GM18498 (cell line): Measurements from ENCODE around the gene C13orf46.
A peak's percentile ranks its signal among the peaks of the same experiment; 100 is the strongest.

Experiments used
- ATAC-seq: cut with Tn5 transposase; IDR thresholded peaks from one replicate; pipeline ENCODE4 v1.9.1; 2021; ENCODE audit warnings: mild to moderate bottlenecking, moderate library complexity; ENCODE audit not compliant: unreplicated experiment

C13orf46 gene

DNA sequence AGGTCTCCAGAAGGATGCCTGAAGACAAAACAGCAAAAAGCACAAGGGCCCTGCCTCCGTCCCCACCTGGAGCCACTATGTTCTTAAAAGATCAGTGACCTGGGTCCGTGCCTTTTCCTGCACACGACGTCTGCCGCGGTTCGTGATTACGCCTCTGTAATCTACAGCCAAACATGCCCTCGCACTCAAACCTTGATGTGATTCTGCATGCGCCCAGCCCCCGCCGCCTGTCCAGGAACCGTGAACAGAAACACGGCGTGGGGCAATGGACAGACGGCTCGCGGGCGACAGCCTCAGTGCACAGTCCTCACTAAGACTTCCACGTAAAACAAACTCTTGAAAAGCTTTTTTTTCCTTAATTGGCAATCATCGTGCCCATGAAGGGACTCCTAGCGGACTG lies 15.5 kb downstream of the C13orf46 start:
- ATAC-seq: no peak

DNA sequence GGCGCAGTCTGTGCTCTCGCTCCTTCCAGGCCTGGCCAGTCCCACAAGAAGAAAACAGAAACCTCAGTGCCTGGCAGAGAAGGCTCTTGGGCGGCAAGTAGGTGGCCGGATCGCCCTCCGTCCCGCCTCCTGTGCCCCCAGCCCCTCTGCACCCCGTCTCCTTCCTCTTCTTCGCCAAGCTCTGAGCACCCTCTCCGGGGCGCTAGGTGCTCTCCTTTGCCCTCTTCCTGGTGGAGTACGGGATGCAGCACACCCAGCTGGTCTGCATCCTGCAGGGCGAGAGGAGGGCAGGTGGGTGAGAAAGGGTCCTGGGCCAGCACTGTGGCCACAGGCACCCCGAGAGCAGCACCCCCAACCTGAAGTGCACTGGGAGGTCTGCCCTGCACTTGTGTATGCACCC lies 17.3 kb downstream of the C13orf46 start:
- no peak for ATAC-seq

DNA sequence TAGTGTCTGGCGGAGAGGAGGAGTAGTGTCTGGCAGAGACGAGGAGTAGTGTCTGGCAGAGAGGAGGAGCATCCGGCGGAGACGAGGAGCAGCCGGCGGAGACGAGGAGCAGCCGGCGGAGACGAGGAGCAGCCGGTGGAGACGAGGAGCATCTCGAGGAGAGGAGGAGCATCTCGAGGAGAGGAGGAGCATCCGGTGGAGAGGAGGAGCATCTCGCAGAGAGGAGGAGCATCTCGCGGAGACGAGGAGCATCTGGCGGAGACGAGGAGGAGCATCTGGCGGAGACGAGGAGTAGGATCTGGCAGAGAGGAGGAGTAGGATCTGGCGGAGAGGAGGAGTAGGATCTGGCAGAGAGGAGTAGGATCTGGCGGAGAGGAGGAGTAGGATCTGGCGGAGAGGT lies 18.2 kb downstream of the C13orf46 start:
- ATAC-seq: no peak

DNA sequence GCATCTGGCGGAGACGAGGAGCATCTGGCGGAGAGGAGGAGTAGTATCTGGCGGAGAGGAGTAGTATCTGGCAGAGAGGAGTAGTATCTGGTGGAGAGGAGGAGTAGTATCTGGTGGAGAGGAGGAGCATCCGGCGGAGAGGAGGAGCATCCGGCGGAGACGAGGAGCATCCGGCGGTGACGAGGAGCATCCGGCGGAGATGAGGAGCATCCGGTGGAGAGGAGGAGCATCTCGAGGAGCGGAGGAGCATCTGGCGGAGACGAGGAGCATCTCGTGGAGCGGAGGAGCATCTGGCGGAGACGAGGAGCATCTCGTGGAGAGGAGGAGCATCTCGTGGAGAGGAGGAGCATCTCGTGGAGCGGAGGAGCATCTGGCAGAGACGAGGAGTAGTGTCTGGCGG lies 18.6 kb downstream of the C13orf46 start:
- no peak for ATAC-seq

DNA sequence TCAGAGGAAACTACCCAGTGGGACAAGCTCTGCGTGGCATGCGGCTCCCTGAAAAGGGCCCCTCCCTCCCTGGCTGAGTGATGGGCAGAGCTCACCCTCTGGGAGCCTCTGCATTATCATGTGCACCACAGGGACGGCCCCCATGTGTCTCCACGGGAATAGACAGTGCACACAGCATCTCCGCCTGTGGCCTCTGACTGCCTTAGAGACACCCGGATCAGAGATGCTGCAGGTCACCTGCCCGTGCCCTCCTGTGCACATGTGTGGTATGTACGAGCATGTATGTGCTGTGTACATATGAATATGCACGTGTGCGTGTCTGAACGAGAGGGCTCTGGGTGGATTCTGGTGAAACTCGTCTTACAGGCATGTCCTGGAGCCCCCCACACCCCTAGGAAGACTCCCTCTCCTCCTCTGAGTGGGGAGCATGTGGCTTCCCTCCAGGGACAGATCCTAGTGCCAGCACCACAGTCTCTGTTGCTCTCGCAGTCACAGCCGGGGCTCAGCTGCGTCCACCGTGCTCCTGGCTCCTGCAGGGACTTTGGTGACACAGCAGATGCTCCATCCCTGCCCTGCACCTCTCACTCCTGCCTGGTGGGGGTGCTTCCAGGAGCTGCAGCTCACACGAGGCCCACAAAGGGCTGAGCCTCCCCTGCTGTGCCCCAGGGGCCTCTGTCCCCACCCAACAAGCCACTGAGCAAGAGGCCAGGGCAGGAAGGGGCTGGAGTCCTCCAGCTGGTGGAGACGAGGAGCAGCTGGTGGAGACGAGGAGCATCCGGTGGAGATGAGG lies 19.6 kb downstream of the C13orf46 start:
- ATAC-seq: no peak

DNA sequence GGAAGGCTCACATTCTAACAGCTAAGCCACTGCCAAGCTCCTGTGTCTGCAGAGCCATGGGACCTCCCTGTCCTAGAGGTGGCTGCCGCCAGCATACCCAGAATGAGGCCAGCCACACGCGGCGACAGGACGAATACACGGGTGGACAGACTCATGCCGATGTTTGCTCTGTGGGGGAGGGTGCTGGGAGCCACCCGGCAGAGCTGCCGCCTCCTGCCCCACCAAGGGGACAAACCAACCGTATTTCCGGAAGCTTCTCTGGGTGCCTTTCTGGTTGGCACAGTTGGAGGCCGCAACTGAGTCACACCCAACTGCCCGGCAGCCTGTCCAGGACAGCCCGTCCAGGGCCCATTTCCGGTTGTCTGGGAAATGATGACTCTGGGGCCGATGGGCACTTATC lies 20.3 kb downstream of the C13orf46 start:
- ATAC-seq: no peak

DNA sequence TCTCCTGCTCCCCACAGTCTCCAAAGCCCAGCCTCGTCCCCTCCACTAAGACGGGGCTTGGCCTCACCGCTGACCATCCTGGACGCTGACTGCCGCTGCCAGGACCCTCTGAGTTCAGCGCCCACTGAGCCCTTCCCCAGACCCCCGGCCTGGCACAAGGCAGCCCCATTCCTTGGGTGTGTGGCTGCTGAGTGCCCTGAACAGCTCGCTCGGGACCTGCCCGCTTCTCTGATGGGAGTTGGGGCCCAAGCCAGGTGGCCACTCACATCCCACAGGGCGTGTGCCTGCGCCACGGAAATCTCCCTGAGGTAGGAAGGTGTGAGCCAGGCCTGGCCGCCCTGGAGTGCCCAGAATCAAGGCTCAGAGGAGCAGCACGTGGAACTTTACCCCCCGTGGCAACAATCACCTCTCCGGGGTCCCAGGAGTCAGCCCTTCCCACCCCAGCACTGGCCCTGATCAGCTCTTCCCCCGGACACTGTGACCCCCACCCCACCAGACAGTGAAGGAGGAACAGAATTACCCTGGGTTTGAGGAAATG lies 20.8 kb downstream of the C13orf46 start:
- no peak for ATAC-seq

DNA sequence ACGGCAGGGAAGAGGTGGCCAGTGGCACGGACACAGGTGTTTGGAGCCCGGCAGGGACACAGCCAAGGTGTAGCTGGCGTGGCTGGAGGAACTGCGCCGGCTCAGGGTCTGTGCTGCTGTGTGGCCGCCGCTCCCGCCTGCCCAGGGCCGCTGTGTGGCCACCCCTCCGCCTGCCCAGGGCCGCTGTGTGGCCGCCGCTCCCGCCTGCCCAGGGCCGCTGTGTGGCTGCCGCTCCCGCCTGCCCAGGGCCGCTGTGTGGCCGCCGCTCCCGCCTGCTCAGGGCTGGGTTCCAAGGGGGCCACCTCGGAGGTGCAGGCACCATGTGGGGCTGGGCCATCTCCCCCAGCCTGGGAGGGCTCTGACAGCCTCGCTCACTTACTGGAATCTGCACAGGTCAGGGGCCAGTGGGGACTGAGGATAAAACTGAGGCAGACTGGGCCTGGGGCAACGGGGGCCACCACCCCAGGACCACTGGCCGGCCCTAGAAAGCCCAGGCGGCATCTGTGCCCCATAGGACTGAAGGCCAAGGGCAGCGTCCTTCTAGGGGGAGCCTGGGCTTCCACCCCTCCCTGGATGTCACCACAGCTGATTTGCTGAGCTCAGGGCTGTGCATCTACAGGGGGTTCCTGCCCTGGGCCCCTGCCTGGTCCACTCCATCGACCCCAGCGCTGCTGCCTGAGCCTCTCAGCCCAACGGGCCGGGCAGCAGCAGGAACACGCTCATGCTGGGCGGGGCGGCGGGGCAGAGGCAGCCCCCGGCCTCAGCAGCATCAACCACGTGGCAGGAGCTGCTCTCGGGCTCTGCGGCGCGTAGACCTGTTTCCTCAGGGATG lies 21.5 kb downstream of the C13orf46 start:
- ATAC-seq: no peak

DNA sequence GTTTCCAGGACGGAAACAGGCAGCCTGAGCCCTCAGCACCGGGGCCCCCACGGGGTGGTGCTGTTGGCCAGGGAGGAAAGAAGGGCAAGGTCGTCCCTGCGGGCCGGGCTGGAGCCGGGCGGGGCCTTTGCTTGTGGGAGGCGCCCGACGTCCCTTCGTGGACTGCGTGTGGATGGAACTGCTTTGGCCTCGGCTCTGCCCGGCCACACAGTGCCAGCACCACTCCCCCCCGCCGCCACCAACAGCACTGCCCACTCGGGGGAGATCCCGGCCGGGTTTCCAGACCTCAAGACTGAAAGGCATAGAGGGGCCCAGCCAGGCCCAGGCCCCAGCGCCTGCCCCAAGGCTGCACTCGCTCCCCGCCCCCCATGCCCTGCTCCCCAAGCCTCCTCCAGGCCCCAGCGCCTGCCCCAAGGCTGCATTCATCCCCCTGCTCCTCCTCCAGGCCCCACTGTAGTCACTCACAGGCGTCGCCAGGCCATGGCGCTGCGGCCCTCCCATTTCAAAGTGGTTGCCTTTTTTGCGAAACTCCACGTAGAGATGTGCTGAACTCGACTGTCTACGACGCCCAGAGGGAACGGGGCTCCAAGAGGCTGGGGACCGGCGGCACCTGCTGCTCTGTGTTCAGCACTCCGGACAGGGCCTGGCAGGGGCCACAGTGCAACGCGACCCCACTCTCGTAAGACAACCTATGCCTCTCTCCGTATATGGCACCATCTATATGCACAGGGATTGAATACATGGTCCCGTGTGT lies 22.5 kb downstream of the C13orf46 start:
- ATAC-seq: peak; percentile 87

DNA sequence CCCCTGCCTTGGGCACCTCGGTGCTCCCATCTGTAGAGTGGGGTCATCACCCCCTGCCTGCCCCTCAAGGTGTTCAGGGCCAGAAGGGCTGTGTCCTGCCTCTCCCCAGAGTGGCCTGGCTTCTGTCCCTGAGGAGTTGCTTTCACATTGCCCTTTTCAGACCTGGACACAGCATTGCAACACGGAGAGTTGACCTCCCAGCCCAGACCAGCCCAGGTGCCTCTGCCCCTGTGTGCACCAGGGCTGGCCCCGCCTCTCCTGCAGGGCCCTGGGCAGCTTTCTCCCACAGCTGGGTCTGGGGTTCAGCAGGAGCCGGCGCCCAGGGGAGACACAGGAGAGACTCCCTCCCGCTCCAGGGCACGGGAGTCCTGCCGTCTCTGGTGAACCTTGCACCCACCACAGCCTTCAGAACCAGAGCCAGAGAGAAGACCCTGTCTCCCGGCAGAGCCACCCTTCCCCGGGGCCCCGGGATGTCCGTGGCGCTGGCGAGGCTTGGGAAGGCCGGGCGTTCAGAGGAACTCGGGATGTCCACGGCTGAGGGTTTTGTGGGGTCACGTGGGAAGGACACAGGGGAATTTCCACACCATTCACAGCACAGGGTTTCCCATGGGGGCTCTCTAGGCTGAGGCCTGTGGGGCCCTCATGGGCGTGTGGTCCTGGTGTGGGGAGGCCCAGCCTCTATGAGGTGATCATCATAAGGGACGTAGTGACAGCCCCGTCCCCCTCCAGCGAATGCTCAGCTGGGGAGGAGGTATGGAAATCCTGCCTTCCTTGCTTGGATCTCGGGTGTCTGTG lies 23.2 kb downstream of the C13orf46 start:
- ATAC-seq: peak; percentile 36

DNA sequence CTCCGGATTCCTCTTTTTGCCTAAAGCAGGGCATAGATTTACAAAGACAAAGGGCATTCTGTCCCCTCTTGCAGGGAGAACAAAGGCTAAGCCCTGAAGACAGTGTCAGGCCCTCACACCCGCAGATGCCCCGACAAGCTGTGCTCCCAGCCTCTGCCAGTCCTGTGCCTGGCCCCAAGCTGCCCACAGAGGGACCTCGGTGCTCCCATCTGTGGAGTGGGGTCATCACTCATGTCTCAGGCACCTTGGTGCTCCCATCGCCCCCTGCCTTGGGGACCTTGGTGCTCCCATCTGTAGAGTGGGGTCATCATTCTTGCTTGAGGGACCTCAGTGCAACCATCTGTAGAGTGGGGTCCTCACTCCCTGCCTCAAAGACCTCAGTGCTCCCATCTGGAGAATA lies 24.3 kb downstream of the C13orf46 start:
- ATAC-seq: no peak

DNA sequence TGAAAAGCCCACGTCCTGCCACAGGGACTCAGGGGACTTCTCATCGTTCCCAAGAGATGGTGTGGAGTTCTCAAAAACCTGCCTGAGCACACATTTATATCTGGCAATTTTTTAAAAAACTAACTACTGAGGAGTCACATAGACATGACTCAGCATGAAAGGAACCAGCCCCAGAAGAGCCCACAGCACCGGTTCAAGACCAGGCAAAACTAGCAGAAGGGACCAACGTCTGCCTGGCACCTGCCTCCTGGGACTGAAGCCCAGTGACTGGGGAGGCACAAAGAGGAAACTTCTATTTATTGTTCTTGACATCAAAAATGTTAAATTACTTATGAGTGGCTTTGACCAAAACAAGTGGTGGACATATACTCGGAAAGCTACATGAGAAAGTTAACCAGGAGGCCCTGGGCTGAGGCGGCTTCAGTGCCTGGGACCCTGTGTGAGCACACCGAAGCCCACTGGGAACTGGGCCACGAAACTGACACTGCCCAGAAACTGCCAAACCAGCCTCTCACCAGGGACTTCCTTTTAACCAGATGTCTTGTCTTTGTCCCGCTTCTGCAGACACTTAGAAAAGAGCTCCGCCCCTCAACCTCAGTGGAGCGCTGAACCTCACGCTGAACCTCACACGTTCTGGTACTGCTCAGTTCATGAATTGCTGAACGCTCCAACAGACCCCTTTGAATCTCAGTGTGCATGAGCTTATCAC lies 25.7 kb downstream of the C13orf46 start:
- no peak for ATAC-seq

DNA sequence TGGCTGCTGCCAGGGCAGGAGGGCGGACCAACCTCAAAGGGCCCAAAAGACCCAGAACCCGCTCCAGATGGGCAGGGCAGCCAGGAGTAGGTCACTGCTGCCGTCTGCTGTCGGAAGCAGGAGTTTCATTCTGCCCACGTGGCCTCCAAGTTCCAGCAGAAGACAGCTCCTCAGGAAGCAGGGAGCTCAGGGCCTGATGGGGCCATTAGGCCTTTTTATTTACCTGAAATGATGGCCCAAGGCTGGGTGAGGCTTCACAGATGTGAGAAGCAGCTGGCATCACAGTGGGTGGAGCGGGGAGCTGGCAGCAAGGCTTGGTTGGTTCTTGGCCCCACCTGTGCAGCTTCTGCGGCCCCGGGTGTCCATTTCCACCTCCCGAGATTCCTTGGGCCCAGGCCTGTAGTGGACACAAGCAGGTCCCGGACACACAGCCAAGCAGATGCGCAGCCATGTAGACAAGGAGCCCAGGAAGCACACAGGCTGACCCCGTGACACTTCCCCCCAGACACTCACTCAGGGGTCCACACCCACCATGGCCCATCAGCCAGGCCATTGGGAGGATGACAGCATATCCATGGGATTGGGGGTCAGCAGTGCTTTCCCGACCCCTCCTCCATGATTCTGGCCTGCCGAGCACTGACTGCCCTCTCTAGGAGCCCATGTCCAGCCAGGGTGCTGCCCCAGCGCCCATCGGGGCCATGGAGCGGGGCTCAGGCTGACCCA lies 26.4 kb downstream of the C13orf46 start:
- ATAC-seq: no peak

DNA sequence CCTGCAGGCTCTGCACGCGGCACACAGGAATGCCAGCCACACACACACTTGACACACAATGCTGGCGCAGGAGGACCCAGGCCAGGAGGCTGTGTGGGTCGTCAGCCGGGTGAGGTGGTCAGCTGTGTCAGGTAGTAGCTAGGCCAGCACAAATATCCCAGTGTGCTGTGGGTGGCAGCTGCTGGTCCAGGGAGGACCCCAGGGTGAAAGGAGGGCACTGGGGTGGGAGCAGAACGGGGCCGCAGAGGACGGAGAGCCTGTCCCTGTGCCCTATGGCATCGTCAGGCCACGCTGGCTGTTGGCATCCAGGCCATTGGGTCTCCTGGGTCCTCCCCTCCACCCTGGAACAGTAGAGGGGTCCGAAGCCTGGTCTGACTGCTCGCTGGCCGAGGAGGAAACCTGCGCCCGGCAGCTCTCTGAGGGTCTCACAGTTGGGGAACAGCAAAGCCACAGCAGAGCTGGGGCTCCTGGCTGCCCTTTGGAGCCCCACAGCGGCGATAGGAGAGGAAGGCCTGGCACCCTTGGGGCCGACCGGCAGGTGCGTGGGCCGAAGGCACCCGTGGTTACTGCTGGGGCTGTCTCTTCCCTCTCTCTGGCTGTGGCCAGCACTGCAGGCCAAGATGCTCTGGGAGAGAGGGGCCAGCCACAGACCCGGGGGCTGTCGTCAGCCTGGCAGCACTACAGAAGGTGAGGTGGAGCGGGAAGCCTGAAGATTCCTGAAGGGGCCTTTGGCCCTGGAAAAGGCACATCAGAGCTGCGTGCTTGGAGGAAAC lies 27.3 kb downstream of the C13orf46 start:
- ATAC-seq: no peak

DNA sequence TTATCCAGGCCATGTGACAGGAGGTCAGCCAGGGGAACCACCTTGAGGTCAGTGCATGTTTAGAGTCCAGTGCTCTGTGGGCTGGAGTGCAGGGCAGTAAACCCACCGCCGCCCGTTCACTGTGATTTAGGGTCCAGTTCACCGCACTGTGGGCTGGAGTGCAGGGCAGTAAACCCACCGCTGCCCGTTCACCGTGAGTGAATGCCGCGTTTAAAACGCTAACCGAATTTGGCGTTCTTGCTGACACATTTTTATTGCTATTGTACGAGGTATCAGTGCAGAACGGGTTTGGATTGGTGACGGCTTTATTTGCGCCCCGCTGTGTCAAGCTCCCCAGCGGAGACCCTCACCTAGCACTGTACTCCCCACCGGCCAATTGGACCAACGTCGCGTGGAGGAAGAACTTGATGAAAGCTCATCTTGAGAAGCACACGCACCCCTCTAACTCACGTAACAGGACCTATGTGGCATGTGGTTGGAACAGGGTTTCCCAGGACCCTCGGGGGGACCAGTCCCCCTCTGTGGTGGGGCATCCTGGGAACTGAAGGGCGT lies 27.9 kb downstream of the C13orf46 start:
- ATAC-seq: no peak

DNA sequence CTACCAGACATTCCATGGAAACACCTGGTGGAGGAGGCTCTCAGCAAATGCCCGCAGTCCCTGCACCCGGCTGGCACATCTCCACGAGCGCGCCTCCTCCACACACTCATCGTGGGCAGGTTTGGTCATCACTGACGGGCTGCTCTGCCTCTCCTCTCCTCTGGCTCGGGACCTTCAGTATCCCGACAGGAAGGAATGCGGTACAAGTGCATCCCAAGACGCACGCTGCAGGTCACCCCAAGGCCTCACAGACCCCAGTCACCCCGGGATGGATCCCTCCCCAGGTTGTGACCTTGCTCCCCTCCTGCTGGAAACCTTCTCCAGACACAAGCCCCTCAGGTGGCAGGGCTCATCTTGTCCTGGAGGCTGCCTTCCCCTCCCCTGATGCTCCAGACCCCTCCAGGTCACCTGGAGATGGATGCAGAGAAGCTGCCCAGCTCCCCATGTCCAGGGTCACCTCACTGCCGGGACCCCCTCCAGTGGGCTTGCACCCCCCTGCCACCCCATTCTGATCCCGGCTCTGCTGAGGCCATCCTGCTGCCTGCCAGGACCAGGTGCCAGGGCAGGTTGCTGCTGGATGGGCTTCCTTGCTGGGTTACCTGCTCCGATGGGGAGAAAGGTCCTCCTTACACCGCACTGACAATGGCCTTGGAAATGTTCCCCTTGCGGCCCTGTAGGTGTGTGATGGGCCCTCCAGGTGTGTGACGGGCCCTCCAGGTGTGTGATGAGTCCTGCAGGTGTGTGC lies 29.9 kb downstream of the C13orf46 start:
- no peak for ATAC-seq

DNA sequence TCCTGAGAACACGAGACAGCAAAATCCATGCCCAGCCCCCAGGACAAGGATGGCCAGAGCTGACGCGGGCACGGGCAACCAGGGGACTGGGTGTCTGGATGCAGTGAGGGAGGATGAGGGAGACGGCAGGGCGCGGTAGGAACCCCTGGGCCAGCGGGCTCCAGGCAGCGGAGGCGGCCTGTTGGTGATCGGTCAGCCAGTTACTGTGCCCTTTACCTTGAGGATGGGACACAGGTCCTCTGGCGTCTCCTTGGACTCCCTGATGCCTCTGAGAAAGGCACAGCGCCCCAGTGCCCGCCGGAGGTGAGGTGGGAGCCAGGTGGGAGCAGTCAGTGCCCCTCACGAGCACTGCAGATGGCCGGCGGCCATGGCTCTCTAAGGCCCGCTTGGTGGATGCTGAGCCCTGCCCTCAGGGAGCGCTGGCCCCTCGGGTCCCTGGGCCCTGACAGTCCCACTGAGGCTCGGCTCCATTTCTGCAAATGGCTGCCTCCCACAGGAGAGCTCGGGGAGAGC lies 31.2 kb downstream of the C13orf46 start:
- ATAC-seq: no peak
